SKM-1 (cell line): ENCODE data around the gene NEURL3.

Experiments
- DNase-seq: peaks from one replicate; lab custom pipeline; 2025; ENCODE audit not compliant: unreplicated experiment; lab: John Stamatoyannopoulos, UW

Gene NEURL3

GRCh38 chr2:96528006-96528699, 23.0 kb upstream of the NEURL3 start:
- DNase-seq, result peak; percentile 10

GRCh38 chr2:96527286-96528005, 22.3 kb upstream of the NEURL3 start:
- no peak for DNase-seq

GRCh38 chr2:96526615-96527285, 21.6 kb upstream of the NEURL3 start:
- DNase-seq, result no peak

- no peak for DNase-seq
Observed at GRCh38 chr2:96526101-96526591, 21.0 kb upstream of the NEURL3 start.

GRCh38 chr2:96525211-96525507, 20.0 kb upstream of the NEURL3 start:
- DNase-seq, result no peak

GRCh38 chr2:96524482-96525210, 19.5 kb upstream of the NEURL3 start:
- DNase-seq, result no peak

GRCh38 chr2:96523659-96524481, 18.7 kb upstream of the NEURL3 start:
- DNase-seq, result no peak

- DNase-seq, result no peak
Observed at GRCh38 chr2:96522304-96523203, 17.4 kb upstream of the NEURL3 start.

GRCh38 chr2:96521219-96521618, 16.1 kb upstream of the NEURL3 start:
- no peak for DNase-seq

- DNase-seq, result no peak
Observed at GRCh38 chr2:96520697-96521096, 15.5 kb upstream of the NEURL3 start.

GRCh38 chr2:96520231-96520630, 15.1 kb upstream of the NEURL3 start:
- DNase-seq, result no peak

- DNase-seq, result no peak
Observed at GRCh38 chr2:96517079-96517478, 11.9 kb upstream of the NEURL3 start.

- no peak for DNase-seq
Observed at GRCh38 chr2:96514521-96514920, 9.4 kb upstream of the NEURL3 start.

GRCh38 chr2:96512341-96512740, 7.2 kb upstream of the NEURL3 start:
- no peak for DNase-seq

GRCh38 chr2:96511851-96512250, 6.7 kb upstream of the NEURL3 start:
- no peak for DNase-seq

- DNase-seq, result no peak
Observed at GRCh38 chr2:96510931-96511595, 5.9 kb upstream of the NEURL3 start.

- DNase-seq, result no peak
Observed at GRCh38 chr2:96509847-96510230, 4.7 kb upstream of the NEURL3 start.

GRCh38 chr2:96509114-96509846, 4.1 kb upstream of the NEURL3 start:
- DNase-seq, result peak; percentile 58
